Parathyroid adenoma (tissue), 2 donors: ENCODE data around the gene CFP.
A peak's percentile ranks its signal among the peaks of the same experiment; 100 is the strongest.

Experiments
- H2AFZ ChIP-seq: fragments of 300-600 bp; sonication (generic); one replicate; pipeline ENCODE4 v1.7.0; 2017; ENCODE audit warnings: antibody characterized with exemption, mild to moderate bottlenecking
- H3K27ac ChIP-seq: fragments of 300-600 bp; sonication (generic); one replicate; pipeline ENCODE4 v1.7.0; 2017
- H3K27me3 ChIP-seq: fragments of 300-600 bp; sonication (generic); one replicate; pipeline ENCODE4 v1.7.0; 2017; ENCODE audit warnings: low read length; ENCODE audit not compliant: control insufficient read depth, insufficient read depth
- H3K36me3 ChIP-seq: fragments of 300-600 bp; sonication (generic); one replicate; pipeline ENCODE4 v1.7.0; 2017; ENCODE audit warnings: low read length; ENCODE audit not compliant: control insufficient read depth, insufficient read depth
- H3K4me1 ChIP-seq: fragments of 300-600 bp; sonication (generic); one replicate; pipeline ENCODE4 v1.7.0; 2017; ENCODE audit warnings: control low read depth
- H3K4me2 ChIP-seq: fragments of 300-600 bp; sonication (generic); one replicate; pipeline ENCODE4 v1.7.0; 2017; ENCODE audit warnings: low read length
- H3K4me3 ChIP-seq: fragments of 300-600 bp; sonication (generic); one replicate; pipeline ENCODE4 v1.7.0; 2017; ENCODE audit warnings: low read depth, low read length
- H3K79me2 ChIP-seq: fragments of 300-600 bp; sonication (generic); one replicate; pipeline ENCODE4 v1.7.0; 2017; ENCODE audit warnings: control low read depth
- H3K9ac ChIP-seq: fragments of 300-600 bp; sonication (generic); one replicate; pipeline ENCODE4 v1.7.0; 2017; ENCODE audit warnings: mild to moderate bottlenecking
- H3K9me3 ChIP-seq: fragments of 300-600 bp; sonication (generic); one replicate; pipeline ENCODE4 v1.7.0; 2017; ENCODE audit warnings: low read length; ENCODE audit not compliant: control insufficient read depth
- CTCF ChIP-seq: fragments of 300-600 bp; sonication (generic); IDR thresholded peaks from one replicate; pipeline ENCODE4 v1.7.0; 2017; ENCODE audit warnings: antibody characterized with exemption, mild to moderate bottlenecking
- donor health status: primary hyperparathyroidism.

CFP gene

GRCh38 chrX:47648376-47648775 lies 18.6 kb upstream of the CFP start:
- TF ChIP-seq CTCF, result no peak
- H3K27ac ChIP-seq, result no peak overlapping the region
- H3K79me2 ChIP-seq, result peaks cover 9% of the 10 kb centered on the region
- H3K4me3 ChIP-seq, result no peak overlapping the region
- no peak overlapping the region for H3K9ac ChIP-seq
- no peak overlapping the region for H3K4me2 ChIP-seq
- no peaks in the 10 kb centered on the region for H3K4me1 ChIP-seq
- H3K27me3 ChIP-seq, result no peaks in the 10 kb centered on the region
- no peaks in the 10 kb centered on the region for H3K9me3 ChIP-seq
- H3K36me3 ChIP-seq, result no peaks in the 10 kb centered on the region
- no peak overlapping the region for H2AFZ ChIP-seq

- Histone ChIP-seq H2AFZ (no peak overlapping the region), H3K4me1 (no peaks in the 10 kb centered on the region), H3K9me3 (no peaks in the 10 kb centered on the region), H3K9ac (no peak overlapping the region), H3K36me3 (no peaks in the 10 kb centered on the region), H3K4me2 (no peak overlapping the region), H3K79me2 (peaks cover 9% of the 10 kb centered on the region), H3K27me3 (no peaks in the 10 kb centered on the region), H3K4me3 (no peak overlapping the region), H3K27ac (no peak overlapping the region)
- no peak for TF ChIP-seq CTCF
Measured at GRCh38 chrX:47646636-47647035, 16.9 kb upstream of the CFP start.

- Histone ChIP-seq H2AFZ (no peak overlapping the region), H3K4me1 (no peaks in the 10 kb centered on the region), H3K9ac (no peak overlapping the region), H3K4me2 (no peak overlapping the region), H3K79me2 (peaks cover 9% of the 10 kb centered on the region), H3K27ac (peak overlapping the region; percentile 51), H3K4me3 (no peak overlapping the region), H3K36me3 (no peaks in the 10 kb centered on the region), H3K9me3 (no peaks in the 10 kb centered on the region), H3K27me3 (no peaks in the 10 kb centered on the region)
- no peak for TF ChIP-seq CTCF
Measured at GRCh38 chrX:47645530-47645929, 15.8 kb upstream of the CFP start.

- Histone ChIP-seq H2AFZ (no peak overlapping the region), H3K4me3 (no peak overlapping the region), H3K9me3 (no peaks in the 10 kb centered on the region), H3K27me3 (no peaks in the 10 kb centered on the region), H3K4me1 (no peaks in the 10 kb centered on the region), H3K4me2 (no peak overlapping the region), H3K36me3 (no peaks in the 10 kb centered on the region), H3K27ac (no peak overlapping the region), H3K9ac (no peak overlapping the region), H3K79me2 (peaks cover 9% of the 10 kb centered on the region)
- TF ChIP-seq CTCF, result peak; percentile 21
Measured at GRCh38 chrX:47644557-47645091, 14.9 kb upstream of the CFP start.

GRCh38 chrX:47643926-47644325 lies 14.2 kb upstream of the CFP start:
- Histone ChIP-seq H3K4me3 (no peak overlapping the region), H3K36me3 (no peaks in the 10 kb centered on the region), H2AFZ (no peak overlapping the region), H3K9me3 (no peaks in the 10 kb centered on the region), H3K4me2 (no peak overlapping the region), H3K27me3 (no peaks in the 10 kb centered on the region), H3K27ac (no peak overlapping the region), H3K9ac (no peak overlapping the region), H3K79me2 (peaks cover 6% of the 10 kb centered on the region), H3K4me1 (no peaks in the 10 kb centered on the region)
- TF ChIP-seq CTCF, result peak; percentile 36
